ENCODE measurements around the gene TRAPPC10.

- TF ChIP-seq EZH2phosphoT487 (IDR thresholded peaks at IDR 0.05; ENCODE audit: borderline replicate concordance) (no peak), JUND (IDR thresholded peaks at IDR 0.05) (no peak), CEBPB (IDR thresholded peaks at IDR 0.05; ENCODE audit: low read depth) (no peak), ZFX (IDR thresholded peaks at IDR 0.05) (no peak), POLR2AphosphoS5 (IDR thresholded peaks at IDR 0.05; ENCODE audit: low read depth, low read length) (no peak), CTCF (IDR thresholded peaks at IDR 0.05 in 2 of 3, conservative IDR thresholded peaks at IDR 0.05 in 1 of 3; ENCODE audit: borderline replicate concordance in 1 of 3, insufficient read depth in 1 of 3, low read depth in 2 of 3, low read length in 2 of 3) (no peak)
These were observed 55.1 kb downstream of the TRAPPC10 start for GRCh38 chr21:44067011-44067839.
